ENCODE data around the gene C10orf105. TPM values are rescaled to one million over a fixed set of nuclear protein-coding genes. Genes with fewer than 3 reads are reported as not detected.

C10orf105 gene
- total and polyA plus RNA-seq, 8 donors = 0.17 to 1.0 (median 0.57) TPM

GRCh38 chr10:71737001-71737833 lies 17.6 kb upstream of the C10orf105 start:
- Histone ChIP-seq H3K27me3 (no peaks in the 10 kb centered on the region), H3K9me3 (peaks cover 0 to 2% of the 10 kb centered on the region in 2 donors), H3K4me1 (peaks cover 23 to 88% of the 10 kb centered on the region in 2 donors), H3K27ac (peak overlapping the region; percentile 53 to 89), H3K4me3 (no peak overlapping the region), H3K36me3 (no peaks in the 10 kb centered on the region)
- ATAC-seq (peak; percentile 60), DNase-seq (peak in 1 of 4 donors; percentile 37)
- intact Hi-C loops (cut with DNase I) = no loop called here
- TF ChIP-seq, protein P1, sequence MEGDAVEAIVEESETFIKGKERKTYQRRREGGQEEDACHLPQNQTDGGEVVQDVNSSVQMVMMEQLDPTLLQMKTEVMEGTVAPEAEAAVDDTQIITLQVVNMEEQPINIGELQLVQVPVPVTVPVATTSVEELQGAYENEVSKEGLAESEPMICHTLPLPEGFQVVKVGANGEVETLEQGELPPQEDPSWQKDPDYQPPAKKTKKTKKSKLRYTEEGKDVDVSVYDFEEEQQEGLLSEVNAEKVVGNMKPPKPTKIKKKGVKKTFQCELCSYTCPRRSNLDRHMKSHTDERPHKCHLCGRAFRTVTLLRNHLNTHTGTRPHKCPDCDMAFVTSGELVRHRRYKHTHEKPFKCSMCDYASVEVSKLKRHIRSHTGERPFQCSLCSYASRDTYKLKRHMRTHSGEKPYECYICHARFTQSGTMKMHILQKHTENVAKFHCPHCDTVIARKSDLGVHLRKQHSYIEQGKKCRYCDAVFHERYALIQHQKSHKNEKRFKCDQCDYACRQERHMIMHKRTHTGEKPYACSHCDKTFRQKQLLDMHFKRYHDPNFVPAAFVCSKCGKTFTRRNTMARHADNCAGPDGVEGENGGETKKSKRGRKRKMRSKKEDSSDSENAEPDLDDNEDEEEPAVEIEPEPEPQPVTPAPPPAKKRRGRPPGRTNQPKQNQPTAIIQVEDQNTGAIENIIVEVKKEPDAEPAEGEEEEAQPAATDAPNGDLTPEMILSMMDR (IDR thresholded peaks at IDR 0.05) = no peak

DNA sequence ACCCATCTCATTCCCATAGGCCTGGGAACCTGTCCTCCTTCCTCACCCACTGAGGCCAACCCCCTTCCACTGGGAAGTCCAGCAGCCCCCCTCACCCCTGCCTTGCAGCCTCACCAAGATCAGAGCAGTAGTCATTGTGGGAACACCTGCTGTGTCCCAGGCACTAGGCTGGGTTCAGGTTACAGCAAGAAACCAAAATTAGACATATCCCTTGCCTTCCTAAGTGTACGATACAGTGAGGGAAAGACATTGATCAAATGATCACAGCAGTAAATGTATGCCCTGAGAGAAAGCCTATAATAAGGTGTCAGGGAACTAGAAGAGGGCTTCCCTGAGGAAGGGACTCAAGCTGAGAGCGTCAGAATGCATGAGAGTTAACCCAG lies 17.0 kb upstream of the C10orf105 start:
- Histone ChIP-seq H3K36me3 (no peaks in the 10 kb centered on the region), H3K4me3 (no peak overlapping the region), H3K27ac (peak overlapping the region; percentile 33 to 89), H3K4me1 (peaks cover 23 to 82% of the 10 kb centered on the region in 2 donors), H3K27me3 (no peaks in the 10 kb centered on the region), H3K9me3 (no peaks in the 10 kb centered on the region)
- DNase-seq (no peak), ATAC-seq (no peak)
- TF ChIP-seq, protein P1 (IDR thresholded peaks at IDR 0.05) = no peak
- intact Hi-C loops (cut with DNase I) = no loop called here

GRCh38 chr10:71735709-71736569 lies 16.4 kb upstream of the C10orf105 start:
- H3K36me3 ChIP-seq = no peaks in the 10 kb centered on the region
- H3K4me1 ChIP-seq = peaks cover 23 to 80% of the 10 kb centered on the region in 2 donors
- TF ChIP-seq, protein P1 (IDR thresholded peaks at IDR 0.05) = no peak
- intact Hi-C loops (cut with DNase I) = no loop called here
- no peaks in the 10 kb centered on the region for H3K9me3 ChIP-seq
- H3K4me3 ChIP-seq = no peak overlapping the region
- peak overlapping the region; percentile 33 to 89 for H3K27ac ChIP-seq
- no peaks in the 10 kb centered on the region for H3K27me3 ChIP-seq
- DNase-seq = peak in 1 of 4 donors; percentile 67
- peak; percentile 84 for ATAC-seq

DNA sequence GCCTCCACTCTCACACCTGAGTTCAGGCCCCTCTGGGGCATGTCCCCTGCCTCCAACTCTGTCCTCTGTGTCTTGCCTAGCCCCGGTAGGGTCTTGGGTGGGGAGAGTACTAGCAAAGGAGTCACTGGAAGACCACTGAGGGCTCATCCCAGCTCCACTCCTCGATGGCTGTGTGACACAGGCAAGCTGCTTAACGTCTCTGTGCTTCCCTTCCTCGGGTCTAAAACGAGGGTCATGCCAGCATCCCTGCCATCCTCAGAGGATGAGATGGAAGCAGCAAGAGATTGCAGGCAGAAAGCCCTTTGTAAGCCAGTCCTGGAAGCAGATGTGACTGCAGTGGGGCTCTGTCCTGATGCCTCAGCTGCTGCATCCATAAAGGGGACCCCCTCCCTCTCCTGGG lies 15.2 kb upstream of the C10orf105 start:
- Histone ChIP-seq H3K9me3 (no peaks in the 10 kb centered on the region), H3K27me3 (no peaks in the 10 kb centered on the region), H3K27ac (peak overlapping the region in 1 of 2 donors; percentile 89), H3K36me3 (no peaks in the 10 kb centered on the region), H3K4me3 (no peak overlapping the region), H3K4me1 (peaks cover 23 to 80% of the 10 kb centered on the region in 2 donors)
- TF ChIP-seq, protein P1 (IDR thresholded peaks at IDR 0.05) = no peak
- intact Hi-C loops (cut with DNase I) = no loop called here
- no peak for ATAC-seq
- DNase-seq = no peak

DNA sequence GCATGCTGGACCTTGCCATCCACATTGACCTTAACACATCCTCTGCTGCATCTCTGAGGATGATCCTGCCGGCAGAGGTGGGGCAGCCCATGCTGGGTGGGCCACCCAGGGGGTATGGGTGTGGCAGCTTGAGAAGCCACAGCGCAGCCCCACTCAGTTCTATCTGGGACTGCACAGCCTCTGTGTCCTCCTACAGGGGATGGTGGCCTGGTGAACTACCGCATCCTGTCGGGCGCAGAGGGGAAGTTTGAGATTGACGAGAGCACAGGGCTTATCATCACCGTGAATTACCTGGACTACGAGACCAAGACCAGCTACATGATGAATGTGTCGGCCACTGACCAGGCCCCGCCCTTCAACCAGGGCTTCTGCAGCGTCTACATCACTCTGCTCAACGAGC lies 12.2 kb upstream of the C10orf105 start:
- intact Hi-C loops (cut with DNase I) = no loop called here
- TF ChIP-seq, protein P1 (IDR thresholded peaks at IDR 0.05) = no peak
- H3K4me1 ChIP-seq = peaks cover 29 to 80% of the 10 kb centered on the region in 2 donors
- no peaks in the 10 kb centered on the region for H3K36me3 ChIP-seq
- no peak for DNase-seq
- H3K4me3 ChIP-seq = no peak overlapping the region
- no peak for ATAC-seq
- H3K9me3 ChIP-seq = no peaks in the 10 kb centered on the region
- no peaks in the 10 kb centered on the region for H3K27me3 ChIP-seq
- H3K27ac ChIP-seq = no peak overlapping the region
